HG02759 (cell line): ENCODE measurements around the gene KRT32.
"Not testable (repeated sequence)": the region's sequence is repeated elsewhere in the genome, so short reads cannot be mapped to it uniquely, and the experiment has no call there.

ENCODE experiments used
- ATAC-seq: cut with Tn5 transposase; IDR thresholded peaks from one replicate; pipeline ENCODE4 v1.9.1; 2021; ENCODE audit warnings: mild to moderate bottlenecking, moderate library complexity; ENCODE audit not compliant: unreplicated experiment

KRT32 gene

GRCh38 chr17:41434005-41434404, 33.2 kb downstream of the KRT32 start:
- ATAC-seq: no peak

DNA sequence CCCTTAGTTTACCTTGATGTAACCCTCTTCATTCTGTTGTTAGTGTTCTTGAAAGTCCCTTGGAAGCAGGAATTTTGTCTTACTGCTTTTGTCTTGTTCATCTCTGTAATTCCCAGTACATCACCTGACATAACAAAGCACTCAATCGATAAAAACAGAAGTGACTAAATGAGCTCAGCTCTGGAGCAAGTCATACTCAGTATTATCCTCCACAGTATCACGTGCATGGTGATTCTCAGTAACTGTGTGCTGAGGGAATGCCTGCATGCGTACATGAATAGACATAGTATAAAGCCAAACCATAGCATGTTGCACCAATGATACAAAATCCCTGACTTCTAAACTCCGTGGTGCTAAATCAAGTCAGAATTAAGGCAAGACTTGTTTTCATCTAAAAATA, 33.6 kb downstream of the KRT32 start:
- ATAC-seq: no peak

DNA sequence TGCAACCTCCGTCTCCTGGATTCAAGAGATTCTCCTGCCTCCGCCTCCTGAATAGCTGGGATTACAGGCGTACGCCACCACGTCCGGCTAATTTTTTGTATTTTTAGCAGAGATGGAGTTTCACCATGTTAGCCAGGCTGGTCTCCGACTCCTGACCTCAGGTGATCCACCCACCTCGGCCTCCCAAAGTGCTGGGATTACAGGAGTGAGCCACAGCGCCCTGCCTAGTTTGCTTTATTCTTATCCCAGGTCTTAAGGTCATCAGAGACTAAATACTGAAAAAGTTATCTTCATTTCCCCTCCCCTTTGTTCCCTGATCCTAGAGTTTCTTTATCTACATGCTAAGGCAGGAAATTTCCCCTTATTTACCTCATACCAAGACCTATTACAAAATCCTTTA, 36.8 kb downstream of the KRT32 start:
- ATAC-seq: not testable (repeated sequence)

GRCh38 chr17:41429667-41430066, 37.5 kb downstream of the KRT32 start:
- no peak for ATAC-seq

DNA sequence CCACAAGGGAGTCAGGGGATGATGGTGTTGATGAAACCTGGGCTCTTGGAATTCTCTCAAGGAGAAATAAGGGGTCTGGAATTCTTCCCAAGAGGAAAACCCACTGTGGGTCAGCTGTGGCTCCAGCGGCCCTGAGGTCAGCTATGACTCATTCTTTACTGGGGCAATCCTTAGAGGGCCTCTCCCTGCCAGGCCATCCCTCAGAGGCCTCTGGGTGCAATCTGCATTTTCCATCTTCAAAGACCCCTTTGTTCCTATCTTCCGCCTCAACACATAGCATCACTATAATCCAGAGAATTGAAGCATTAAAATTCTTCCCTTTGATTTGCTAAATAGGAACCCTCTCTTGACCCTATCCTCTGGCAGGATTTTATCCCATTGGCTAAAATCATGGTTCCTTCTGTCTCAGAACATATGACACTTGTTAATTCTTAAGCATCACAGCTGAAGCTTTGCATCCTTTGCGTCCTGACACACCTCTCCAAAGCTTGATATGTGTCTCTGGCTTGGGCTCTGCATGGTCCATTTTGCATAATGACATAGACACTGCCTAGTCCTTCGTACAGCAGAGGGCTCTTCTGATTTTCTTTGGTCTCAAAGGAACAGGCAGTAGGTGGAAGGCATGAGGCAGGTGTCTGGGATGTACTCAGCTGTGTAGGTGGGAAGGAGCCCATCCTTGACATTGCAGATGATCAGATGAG, 38.4 kb downstream of the KRT32 start:
- no peak for ATAC-seq

DNA sequence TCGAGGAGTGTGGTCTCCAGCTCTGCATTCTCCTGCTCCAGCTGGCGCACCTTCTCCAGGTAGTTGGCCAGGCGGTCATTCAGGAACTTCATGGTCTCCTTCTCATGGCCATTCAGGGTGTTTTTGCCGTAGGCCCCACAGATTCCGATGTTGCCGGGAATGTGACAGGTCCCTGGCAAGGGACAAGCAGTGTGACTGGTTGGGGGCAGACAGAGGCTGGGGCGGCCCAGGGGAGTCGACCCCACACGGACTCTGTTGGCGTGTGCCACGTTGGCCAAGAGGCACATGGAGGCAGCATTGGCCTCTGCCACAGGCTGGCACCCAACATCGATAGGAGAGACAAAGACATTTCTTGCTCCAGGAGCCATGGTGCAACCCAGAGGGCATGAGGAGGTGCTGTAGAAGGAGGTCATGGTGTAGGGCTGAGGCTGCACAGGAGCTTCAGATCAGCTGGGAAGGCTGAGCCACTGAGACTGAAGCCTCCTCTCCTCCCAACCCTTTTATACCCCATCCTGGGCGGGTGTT, 43.0 kb downstream of the KRT32 start, which contains the start of gene KRT37:
Gene KRT37, minus strand, starts transcription at position 475 of the 525 bp plus-strand sequence. Its CDS starts 62 bp downstream, at position 413.
- ATAC-seq: no peak

DNA sequence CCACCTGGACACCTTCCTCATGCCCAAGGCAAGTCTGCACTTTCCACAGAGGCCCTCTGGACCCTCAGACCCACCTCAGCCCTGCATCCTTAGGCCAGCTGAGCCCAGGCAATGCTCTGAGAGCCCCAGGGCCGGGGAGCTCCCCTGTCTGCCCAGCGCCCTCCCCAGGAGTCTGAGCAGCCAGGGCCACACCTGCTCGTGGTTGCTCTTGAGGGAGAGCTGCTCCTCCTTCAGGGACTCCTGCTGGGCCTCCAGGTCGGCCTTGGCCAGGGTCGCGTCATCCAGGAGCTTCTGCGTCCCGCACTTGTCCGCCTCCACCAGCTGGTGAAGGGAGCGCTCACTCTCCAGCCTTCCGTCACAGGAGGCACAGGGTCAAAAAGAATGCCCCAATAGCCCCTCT, 44.6 kb downstream of the KRT32 start:
- ATAC-seq: not testable (repeated sequence)

DNA sequence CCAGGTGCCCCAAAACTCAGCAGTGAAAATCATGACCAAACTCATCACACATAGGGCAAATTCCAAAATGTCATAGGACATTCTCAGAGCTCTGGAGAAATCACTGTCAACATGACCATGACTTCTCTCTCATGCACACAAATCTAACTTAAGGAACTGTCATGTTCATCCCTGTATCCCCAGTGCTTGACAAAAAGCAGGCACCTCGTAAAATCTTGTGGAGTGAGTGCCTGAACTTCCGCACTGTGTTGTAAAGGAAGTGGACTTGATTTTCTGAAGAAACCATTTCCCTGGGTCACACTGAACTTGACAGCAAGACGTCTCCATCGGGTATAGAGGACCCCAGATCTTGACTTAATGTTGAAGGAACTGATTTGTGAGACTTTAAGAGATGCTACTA, 45.6 kb downstream of the KRT32 start:
- no peak for ATAC-seq

GRCh38 chr17:41421116-41421515, 46.1 kb downstream of the KRT32 start:
- ATAC-seq: no peak

DNA sequence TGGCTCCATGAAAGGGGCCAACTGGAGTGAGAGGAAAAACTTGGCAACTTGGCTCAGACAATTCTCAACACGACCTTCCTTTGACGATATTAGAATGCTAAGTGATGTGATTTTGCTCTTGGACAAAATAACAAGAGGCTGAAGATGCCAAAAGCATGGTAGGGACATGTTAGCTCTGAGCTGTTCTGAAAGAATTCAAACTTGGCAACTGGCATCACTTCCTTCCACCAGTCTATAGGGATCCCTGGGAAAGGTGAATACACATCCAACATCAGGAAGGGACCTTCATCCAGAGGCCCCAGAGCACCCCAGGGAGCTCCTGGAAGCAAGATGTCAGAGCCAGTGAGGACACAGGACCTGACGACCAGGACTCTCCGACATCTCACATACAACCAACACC, 47.1 kb downstream of the KRT32 start:
- no peak for ATAC-seq

DNA sequence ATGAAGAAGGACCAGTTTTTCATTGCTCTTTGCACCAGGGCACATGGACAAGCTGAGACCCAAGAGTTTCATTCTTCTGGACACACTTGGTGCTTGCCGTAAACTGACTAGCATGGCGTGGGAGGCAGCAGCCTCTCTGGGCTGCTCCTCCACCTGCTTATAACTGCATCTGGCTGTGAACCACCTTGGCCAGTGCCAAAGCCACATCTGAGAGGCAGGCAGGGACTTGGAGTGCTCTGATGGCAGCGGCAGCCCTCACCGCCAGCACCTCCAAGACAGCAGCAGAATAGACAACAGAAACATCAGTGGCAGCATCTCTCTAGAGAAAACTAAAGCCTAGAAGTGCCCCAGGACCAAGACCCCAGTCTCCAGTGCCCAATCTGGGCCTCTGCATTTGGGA, 47.5 kb downstream of the KRT32 start:
- no peak for ATAC-seq

DNA sequence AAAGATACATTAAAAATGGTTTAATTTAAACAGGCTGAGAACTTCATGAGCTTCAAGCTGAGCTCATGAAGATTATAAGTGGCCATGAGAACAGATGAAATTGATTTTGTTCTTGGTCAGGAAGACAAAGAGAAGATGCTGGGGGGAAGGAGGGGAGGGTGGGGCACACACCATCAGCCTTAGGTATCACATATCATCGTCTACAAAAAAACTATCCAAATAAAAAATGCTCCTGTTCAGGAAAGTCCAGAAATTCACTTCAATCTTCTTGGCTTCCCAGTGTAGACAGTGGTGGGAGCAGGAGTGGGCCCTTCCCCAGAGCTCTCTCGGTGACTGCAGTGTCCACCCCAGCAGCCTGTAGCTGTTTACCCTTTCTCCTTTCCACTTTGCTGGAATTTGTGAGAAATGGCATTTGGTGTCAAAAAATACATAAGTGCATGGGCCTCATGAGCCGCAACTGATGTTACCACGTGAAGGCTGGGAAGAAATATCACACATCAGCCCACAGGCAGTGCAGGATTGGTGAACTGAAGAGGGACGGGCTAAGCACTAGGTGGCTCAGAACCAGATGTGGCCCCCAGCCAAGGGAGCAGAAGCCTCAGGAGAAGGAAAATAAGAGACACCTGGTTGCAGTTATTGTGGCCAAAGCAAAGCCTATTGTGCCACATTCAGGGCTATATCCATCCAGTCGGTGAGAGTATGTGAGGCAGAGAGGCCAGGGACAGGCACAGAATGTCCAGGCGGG, 48.9 kb downstream of the KRT32 start:
- ATAC-seq: no peak

DNA sequence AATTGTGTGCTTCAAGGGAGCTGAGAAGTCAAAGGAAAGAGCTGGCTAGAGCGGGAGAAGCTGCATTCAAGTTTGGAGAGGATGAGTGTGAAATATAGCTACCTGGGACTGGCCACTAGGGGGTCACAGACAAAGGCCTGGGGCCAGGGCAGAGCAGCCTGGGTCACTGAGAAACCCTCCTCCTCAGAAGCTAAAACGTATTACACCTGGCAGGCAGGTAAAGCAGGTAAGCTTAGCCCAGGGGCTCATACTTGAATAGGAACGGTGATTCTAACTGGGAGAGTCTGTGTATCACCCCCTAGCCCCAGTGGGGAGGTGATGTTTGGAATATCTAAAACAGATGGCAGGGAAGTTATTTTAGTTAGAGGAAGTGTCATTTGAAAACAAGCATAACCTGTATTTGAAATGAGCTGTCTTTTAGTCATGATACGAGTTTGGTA, 49.6 kb downstream of the KRT32 start:
- ATAC-seq: no peak

GRCh38 chr17:41417127-41417526, 50.1 kb downstream of the KRT32 start:
- ATAC-seq: no peak

DNA sequence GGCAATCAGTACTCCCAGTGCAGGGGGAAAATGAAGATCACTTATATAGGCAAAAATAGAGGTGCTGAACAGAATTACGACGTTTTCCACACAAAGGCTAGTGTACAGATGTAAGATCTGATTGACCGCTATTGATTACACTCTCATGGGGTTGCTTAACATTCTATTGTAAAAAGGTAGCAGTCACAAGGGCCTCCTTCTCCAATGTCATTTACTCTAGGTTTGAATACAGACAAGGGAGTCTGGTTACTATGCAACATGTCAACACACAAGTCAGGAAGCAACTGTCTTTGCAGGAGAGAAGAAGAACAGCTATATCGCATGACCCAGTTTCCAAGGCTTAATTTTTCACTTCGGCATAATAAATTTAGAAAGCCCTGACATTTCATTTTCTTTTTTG, 50.7 kb downstream of the KRT32 start:
- ATAC-seq: no peak

- ATAC-seq: no peak
Observed at GRCh38 chr17:41415833-41416335, 51.3 kb downstream of the KRT32 start.

DNA sequence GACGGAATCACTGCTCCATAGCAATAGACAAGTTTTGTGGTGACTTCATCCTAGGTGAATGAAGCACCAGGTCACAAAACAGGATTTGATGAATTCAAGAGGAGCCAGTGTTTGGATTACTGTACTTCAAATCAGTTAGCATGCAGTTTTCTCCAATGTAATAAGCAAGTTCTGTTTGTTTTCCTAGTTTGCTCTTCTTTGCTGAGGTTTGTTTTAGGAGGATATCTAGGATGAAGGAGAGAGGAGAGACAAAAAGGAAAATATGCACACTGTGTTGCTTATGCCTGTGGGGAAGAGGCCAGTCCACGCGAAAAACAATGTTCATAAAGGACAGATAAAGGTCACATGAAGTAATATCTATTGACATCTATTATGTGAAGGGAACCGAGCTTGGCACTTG, 51.8 kb downstream of the KRT32 start:
- no peak for ATAC-seq

- no peak for ATAC-seq
Observed at GRCh38 chr17:41413982-41414381, 53.2 kb downstream of the KRT32 start.

GRCh38 chr17:41413353-41413957, 53.7 kb downstream of the KRT32 start:
- ATAC-seq: no peak

GRCh38 chr17:41411072-41411840, 55.9 kb downstream of the KRT32 start:
- ATAC-seq: no peak
